ENCODE results near the gene KIRREL1. TPM values are rescaled to one million over a fixed set of nuclear protein-coding genes. Genes with fewer than 3 reads are reported as not detected.

The KIRREL1 gene
- total RNA-seq, 1 experiment from 2014 or later, result 45.4 TPM

GRCh38 chr1:158119976-158120653 is 126.7 kb downstream of the KIRREL1 start:
- Histone ChIP-seq H3K9me3 (no peaks in the 10 kb centered on the region), H3K36me3 (ENCODE audit: control insufficient read depth, insufficient read depth, low read length) (no peaks in the 10 kb centered on the region), H3K27me3 (replicated peaks; ENCODE audit: control insufficient read depth, insufficient read depth, low read length) (no peaks in the 10 kb centered on the region), H3K4me3 (ENCODE audit: low read depth, low read length) (no peak overlapping the region), H3K4me1 (no peaks in the 10 kb centered on the region)
- Mint-ChIP-seq H3K4me1 (ENCODE audit: low read depth, unreplicated experiment) (no peaks in the 10 kb centered on the region), H3K4me3 (ENCODE audit: unreplicated experiment) (no peak overlapping the region), H3K27me3 (ENCODE audit: insufficient read depth, unreplicated experiment) (peaks cover 2% of the 10 kb centered on the region), H3K36me3 (ENCODE audit: insufficient read depth, unreplicated experiment) (no peaks in the 10 kb centered on the region), H3K9me3 (ENCODE audit: unreplicated experiment) (no peaks in the 10 kb centered on the region), H3K27ac (ENCODE audit: unreplicated experiment) (no peak overlapping the region)
- intact Hi-C loops (cut with micrococcal nuclease; ENCODE audit: unreplicated experiment), result loop anchor here (10.0 kb wide), 1 partner anchor 535 kb away; no protein-coding TSS in a partner anchor
- POLR2A ChIA-PET, result no interaction called here
- CTCF ChIA-PET, result interaction anchor here (1.4 to 5.5 kb wide), 5 partner anchors 22 to 157 kb away, joined by 4 to 106 read pairs (median 18); no protein-coding TSS in a partner anchor
- TF ChIP-seq CTCF (IDR thresholded peaks at IDR 0.05; ENCODE audit: insufficient read depth in 1 of 2, low read depth in 1 of 2, low read length in 1 of 2, severe bottlenecking in 1 of 2, unreplicated experiment in 1 of 2), result no peak
- BruUV-seq (replicated peaks), result no TSS peak
- DNase-seq, result no peak

GRCh38 chr1:158121604-158122254 is 128.3 kb downstream of the KIRREL1 start:
- DNase-seq, result peak; percentile 67
- Mint-ChIP-seq H3K9me3 (ENCODE audit: unreplicated experiment) (no peaks in the 10 kb centered on the region), H3K27me3 (ENCODE audit: insufficient read depth, unreplicated experiment) (peaks cover 4% of the 10 kb centered on the region), H3K36me3 (ENCODE audit: insufficient read depth, unreplicated experiment) (no peaks in the 10 kb centered on the region), H3K4me1 (ENCODE audit: low read depth, unreplicated experiment) (no peaks in the 10 kb centered on the region), H3K4me3 (ENCODE audit: unreplicated experiment) (no peak overlapping the region), H3K27ac (ENCODE audit: unreplicated experiment) (no peak overlapping the region)
- no peaks in the 10 kb centered on the region for H3K4me1 ChIP-seq
- intact Hi-C loops (cut with micrococcal nuclease; ENCODE audit: unreplicated experiment), result loop anchor here (1.0 to 10.0 kb wide), 5 partner anchors 26 to 537 kb away; no protein-coding TSS in a partner anchor
- H3K4me3 ChIP-seq (ENCODE audit: low read depth, low read length), result no peak overlapping the region
- ChIA-PET POLR2A (interaction anchor here (0.6 kb wide), 1 partner anchor 540 kb away, joined by 3 read pairs; no protein-coding TSS in a partner anchor), CTCF (interaction anchor here (0.6 to 5.5 kb wide), 26 partner anchors 9 to 453 kb away, joined by 3 to 106 read pairs (median 4); no protein-coding TSS in a partner anchor)
- TF ChIP-seq CTCF (IDR thresholded peaks at IDR 0.05; ENCODE audit: insufficient read depth in 1 of 2, low read depth in 1 of 2, low read length in 1 of 2, severe bottlenecking in 1 of 2, unreplicated experiment in 1 of 2), result peak; percentile 77 to 87
- no peaks in the 10 kb centered on the region; the same call in 1 of the 2 replicates for H3K27me3 ChIP-seq (replicated peaks; ENCODE audit: control insufficient read depth, insufficient read depth, low read length)
- BruUV-seq (replicated peaks), result no TSS peak
- no peaks in the 10 kb centered on the region for H3K9me3 ChIP-seq
- no peaks in the 10 kb centered on the region for H3K36me3 ChIP-seq (ENCODE audit: control insufficient read depth, insufficient read depth, low read length)

- H3K27me3 ChIP-seq (replicated peaks; ENCODE audit: control insufficient read depth, insufficient read depth, low read length), result no peaks in the 10 kb centered on the region; the same call in 1 of the 2 replicates
- intact Hi-C loops (cut with micrococcal nuclease; ENCODE audit: unreplicated experiment), result loop anchor here (10.0 kb wide), 1 partner anchor 538 kb away; no protein-coding TSS in a partner anchor
- POLR2A ChIA-PET, result no interaction called here
Observed at GRCh38 chr1:158122833-158123388, 129.5 kb downstream of the KIRREL1 start.

More at GRCh38 chr1:158122833-158123388, 129.5 kb downstream of the KIRREL1 start:
- no peak overlapping the region for H3K4me3 ChIP-seq (ENCODE audit: low read depth, low read length)
- H3K36me3 Mint-ChIP-seq (ENCODE audit: insufficient read depth, unreplicated experiment), result no peaks in the 10 kb centered on the region
- no peak overlapping the region for H3K27ac Mint-ChIP-seq (ENCODE audit: unreplicated experiment)
- no peaks in the 10 kb centered on the region for H3K9me3 Mint-ChIP-seq (ENCODE audit: unreplicated experiment)
- no peak overlapping the region for H3K4me3 Mint-ChIP-seq (ENCODE audit: unreplicated experiment)
- peaks cover 5% of the 10 kb centered on the region for H3K27me3 Mint-ChIP-seq (ENCODE audit: insufficient read depth, unreplicated experiment)
- H3K9me3 ChIP-seq, result no peaks in the 10 kb centered on the region
- no TSS peak for BruUV-seq (replicated peaks)
- TF ChIP-seq CTCF (IDR thresholded peaks at IDR 0.05; ENCODE audit: insufficient read depth in 1 of 2, low read depth in 1 of 2, low read length in 1 of 2, severe bottlenecking in 1 of 2, unreplicated experiment in 1 of 2), result no peak
- H3K4me1 Mint-ChIP-seq (ENCODE audit: low read depth, unreplicated experiment), result no peaks in the 10 kb centered on the region
- CTCF ChIA-PET, result interaction anchor here (1.6 to 5.5 kb wide), 3 partner anchors 27 to 160 kb away, joined by 6 to 106 read pairs (median 18); no protein-coding TSS in a partner anchor
- DNase-seq, result peak in 1 of 2 experiments; percentile 19
- H3K36me3 ChIP-seq (ENCODE audit: control insufficient read depth, insufficient read depth, low read length), result no peaks in the 10 kb centered on the region
- no peaks in the 10 kb centered on the region for H3K4me1 ChIP-seq
